Liver (tissue), 9 donors: ENCODE measurements around the gene ZNF506. TPM values are rescaled to one million over a fixed set of nuclear protein-coding genes. Genes with fewer than 3 reads are reported as not detected.
A peak's percentile ranks its signal among the peaks of the same experiment; 100 is the strongest.
"Not testable (repeated sequence)": the region's sequence is repeated elsewhere in the genome, so short reads cannot be mapped to it uniquely, and the experiment has no call there.

Source experiments
- DNase-seq: peaks from one replicate; pipeline ENCODE4 v3.0.0-alpha.2; 2017; ENCODE audit warnings: low spot score
- H3K27ac ChIP-seq, 2 donors: one replicate each; pipeline ENCODE4 v1.7.0; 2013; ENCODE audit warnings: inconsistent platforms in 2 of 2, low read length in 2 of 2, control low read depth in 1 of 2, low read depth in 1 of 2, mild to moderate bottlenecking in 1 of 2
- H3K27me3 ChIP-seq, 4 donors: one replicate each; pipeline versions ENCODE4 v1.6.1 to v1.7.0; 2013; ENCODE audit warnings: low read length in 3 of 4, inconsistent platforms in 1 of 4, mild to moderate bottlenecking in 1 of 4, moderate library complexity in 1 of 4; ENCODE audit not compliant: control insufficient read depth in 4 of 4, insufficient read depth in 4 of 4
- H3K36me3 ChIP-seq, 4 donors: one replicate each; pipeline versions ENCODE4 v1.6.1 to v1.7.0; 2013; ENCODE audit warnings: low read length in 3 of 4, mild to moderate bottlenecking in 3 of 4, low read depth in 1 of 4, moderate library complexity in 1 of 4; ENCODE audit not compliant: control insufficient read depth in 4 of 4, insufficient read depth in 3 of 4
- H3K4me1 ChIP-seq, 4 donors: one replicate each; pipeline versions ENCODE4 v1.6.1 to v1.7.0; 2013; ENCODE audit warnings: low read length in 3 of 4, mild to moderate bottlenecking in 3 of 4, moderate library complexity in 1 of 4; ENCODE audit not compliant: control insufficient read depth in 4 of 4, insufficient read depth in 4 of 4
- H3K4me3 ChIP-seq, 3 donors: one replicate each; pipeline versions ENCODE4 v1.6.1 to v1.7.0; 2013; ENCODE audit warnings: low read length in 3 of 3, control low read depth in 1 of 3, low read depth in 1 of 3, mild to moderate bottlenecking in 1 of 3
- H3K9ac ChIP-seq, 2 donors: one replicate each; pipeline ENCODE4 v1.7.0; 2013; ENCODE audit warnings: low read length in 2 of 2, mild to moderate bottlenecking in 2 of 2, moderate library complexity in 2 of 2, control low read depth in 1 of 2, low read depth in 1 of 2
- H3K9me3 ChIP-seq, 4 donors: one replicate each; pipeline versions ENCODE4 v1.6.1 to v1.7.0; 2013; ENCODE audit warnings: low read length in 3 of 4; ENCODE audit not compliant: control insufficient read depth in 4 of 4
- ATF3 ChIP-seq: IDR thresholded peaks from 2 replicates; pipeline ENCODE4 v1.6.1; 2016; ENCODE audit warnings: antibody characterized with exemption
- EGR1 ChIP-seq, 2 donors: IDR thresholded peaks; 2 replicates each; pipeline ENCODE4 v1.6.1; 2016 to 2018; ENCODE audit warnings: antibody characterized with exemption in 2 of 2, low read depth in 2 of 2
- FOXA2 ChIP-seq: IDR thresholded peaks from 2 replicates; pipeline ENCODE4 v1.6.1; 2016; ENCODE audit warnings: antibody characterized with exemption
- GABPA ChIP-seq, 2 donors: IDR thresholded peaks in 1 of 2; conservative IDR thresholded peaks in 1 of 2; 2 replicates each; pipeline ENCODE4 v1.6.1; 2016; ENCODE audit warnings: antibody characterized with exemption in 2 of 2, mild to moderate bottlenecking in 1 of 2, moderate library complexity in 1 of 2
- HNF4A ChIP-seq, 2 donors: conservative IDR thresholded peaks; 2 replicates each; pipeline ENCODE4 v1.6.1; 2016; ENCODE audit warnings: antibody characterized with exemption in 2 of 2, mild to moderate bottlenecking in 2 of 2
- HNF4G ChIP-seq: IDR thresholded peaks from 2 replicates; pipeline ENCODE4 v1.6.1; 2016; ENCODE audit warnings: antibody characterized with exemption
- JUND ChIP-seq, 2 donors: IDR thresholded peaks; 2 replicates each; pipeline ENCODE4 v1.6.1; 2016; ENCODE audit warnings: antibody characterized with exemption in 2 of 2
- NR2F2 ChIP-seq: IDR thresholded peaks from 2 replicates; pipeline ENCODE4 v1.6.1; 2016; ENCODE audit warnings: antibody characterized with exemption
- RAD21 ChIP-seq, 2 donors: IDR thresholded peaks; 2 replicates each; pipeline ENCODE4 v1.6.1; 2016; ENCODE audit warnings: antibody characterized with exemption in 2 of 2, mild to moderate bottlenecking in 2 of 2
- SP1 ChIP-seq: IDR thresholded peaks from 2 replicates; pipeline ENCODE4 v1.6.1; 2018; ENCODE audit warnings: antibody characterized with exemption, mild to moderate bottlenecking
- TAF1 ChIP-seq: conservative IDR thresholded peaks from 2 replicates; pipeline ENCODE4 v1.6.1; 2016; ENCODE audit warnings: antibody characterized with exemption, mild to moderate bottlenecking
- YY1 ChIP-seq: IDR thresholded peaks from 2 replicates; pipeline ENCODE4 v1.6.1; 2016; ENCODE audit warnings: antibody characterized with exemption, mild to moderate bottlenecking
- whole genome bisulfite sequencing: extraction: QIAGEN DNeasy Blood & Tissue Kit; methylation state at CpG from one replicate; pipeline ENCODE4 v1.1.7; 2013; 5-methylcytosine and 5-hydroxymethylcytosine counted together
- polyA plus RNA-seq, 2 donors: library from polyadenylated mRNA; stranded (reverse) in 1 of 2; unstranded in 1 of 2; fragments of 200-250 nt in 1 of 2; fragments of >200 nt in 1 of 2; fragmentation: Nextera tagmentation in 1 of 2; extraction: Ambion mirVana in 1 of 2; gene quantifications; one replicate each; pipeline versions ENCODE4 v1.2.1 to v1.2.3, GENCODE V29; 2013 to 2015
- total RNA-seq, 2 donors: library from RNA; depleted of rRNA; stranded (reverse); fragments of >200 nt; gene quantifications; one replicate each; pipeline ENCODE4 v1.2.3, GENCODE V29; 2014
- TF ChIP-seq, protein P1 (sequence below): IDR thresholded peaks from 2 replicates; pipeline ENCODE4 v1.6.1; 2016; ENCODE audit warnings: antibody characterized with exemption, mild to moderate bottlenecking
- donor health status: healthy.
- donor health status: healthy.
- donor health status: healthy.
- donor health status: healthy.
- donor health status: healthy.

The ZNF506 gene
- total RNA-seq (1 to 10 TPM; 5.0 to 8.5 TPM), polyA plus RNA-seq (1 to 10 TPM; 1.3 to 4.7 TPM)

GRCh38 chr19:19821366-19821951 is at the start of gene ZNF506:
TSS of gene ZNF506 (minus strand) at chr19:19821750. CDS start at chr19:19821603, 147 bp downstream.
- peak; percentile 94 for DNase-seq
- Histone ChIP-seq H3K27ac (peak within 1 kb of the TSS; percentile 90 to 95), H3K27me3 (no peaks in the 10 kb centered on the region), H3K9ac (peak within 1 kb of the TSS; percentile 58 to 68), H3K36me3 (peaks cover 0 to 4% (median 2%) of the 10 kb centered on the region in 4 donors), H3K9me3 (peaks cover 7 to 46% (median 17%) of the 10 kb centered on the region in 4 donors), H3K4me3 (peak within 1 kb of the TSS; percentile 55 to 94 (median 75)), H3K4me1 (no peaks in the 10 kb centered on the region)
- under 1% methylated on average over 28 of the region's 28 CpGs for WGBS
- no peak for TF ChIP-seq FOXA2
- TF ChIP-seq HNF4G: no peak
- TF ChIP-seq ATF3: no peak
- no peak for TF ChIP-seq RAD21 (IDR thresholded peaks at IDR 0.05)
- no peak for TF ChIP-seq EGR1 (IDR thresholded peaks at IDR 0.05; ENCODE audit: low read depth in 2 of 2)
- peak; percentile 77 to 89 for TF ChIP-seq GABPA (IDR thresholded peaks at IDR 0.05 in 1 of 2, conservative IDR thresholded peaks at IDR 0.05 in 1 of 2)
- peak; percentile 87 for TF ChIP-seq YY1
- peak; percentile 74 for TF ChIP-seq SP1
- TF ChIP-seq, protein P1, sequence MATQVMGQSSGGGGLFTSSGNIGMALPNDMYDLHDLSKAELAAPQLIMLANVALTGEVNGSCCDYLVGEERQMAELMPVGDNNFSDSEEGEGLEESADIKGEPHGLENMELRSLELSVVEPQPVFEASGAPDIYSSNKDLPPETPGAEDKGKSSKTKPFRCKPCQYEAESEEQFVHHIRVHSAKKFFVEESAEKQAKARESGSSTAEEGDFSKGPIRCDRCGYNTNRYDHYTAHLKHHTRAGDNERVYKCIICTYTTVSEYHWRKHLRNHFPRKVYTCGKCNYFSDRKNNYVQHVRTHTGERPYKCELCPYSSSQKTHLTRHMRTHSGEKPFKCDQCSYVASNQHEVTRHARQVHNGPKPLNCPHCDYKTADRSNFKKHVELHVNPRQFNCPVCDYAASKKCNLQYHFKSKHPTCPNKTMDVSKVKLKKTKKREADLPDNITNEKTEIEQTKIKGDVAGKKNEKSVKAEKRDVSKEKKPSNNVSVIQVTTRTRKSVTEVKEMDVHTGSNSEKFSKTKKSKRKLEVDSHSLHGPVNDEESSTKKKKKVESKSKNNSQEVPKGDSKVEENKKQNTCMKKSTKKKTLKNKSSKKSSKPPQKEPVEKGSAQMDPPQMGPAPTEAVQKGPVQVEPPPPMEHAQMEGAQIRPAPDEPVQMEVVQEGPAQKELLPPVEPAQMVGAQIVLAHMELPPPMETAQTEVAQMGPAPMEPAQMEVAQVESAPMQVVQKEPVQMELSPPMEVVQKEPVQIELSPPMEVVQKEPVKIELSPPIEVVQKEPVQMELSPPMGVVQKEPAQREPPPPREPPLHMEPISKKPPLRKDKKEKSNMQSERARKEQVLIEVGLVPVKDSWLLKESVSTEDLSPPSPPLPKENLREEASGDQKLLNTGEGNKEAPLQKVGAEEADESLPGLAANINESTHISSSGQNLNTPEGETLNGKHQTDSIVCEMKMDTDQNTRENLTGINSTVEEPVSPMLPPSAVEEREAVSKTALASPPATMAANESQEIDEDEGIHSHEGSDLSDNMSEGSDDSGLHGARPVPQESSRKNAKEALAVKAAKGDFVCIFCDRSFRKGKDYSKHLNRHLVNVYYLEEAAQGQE: peak; percentile 23
- no peak for TF ChIP-seq HNF4A (conservative IDR thresholded peaks at IDR 0.05)
- TF ChIP-seq TAF1: peak; percentile 85

DNA sequence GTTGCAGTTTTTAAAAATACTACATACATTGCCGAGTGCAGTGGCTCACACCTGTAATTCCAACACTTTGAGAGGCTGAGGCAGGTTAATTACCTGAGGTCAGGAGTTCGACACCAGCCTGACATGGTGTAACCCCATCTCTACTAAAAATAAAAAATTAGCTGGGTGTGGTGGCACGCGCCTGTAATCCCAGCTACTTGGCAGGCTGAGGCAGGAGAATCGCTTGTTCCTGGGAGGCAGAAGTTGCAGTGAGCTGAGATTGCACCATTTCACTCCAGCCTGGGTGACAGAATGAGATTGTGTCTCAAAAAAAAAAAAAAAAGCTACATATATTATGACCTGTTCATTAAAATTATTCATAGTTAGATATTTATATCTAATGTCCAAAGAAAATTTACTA is 48.5 kb upstream of the ZNF506 start:
- not testable (repeated sequence) for H3K27me3 ChIP-seq, H3K4me3 ChIP-seq, DNase-seq, H3K9ac ChIP-seq, H3K27ac ChIP-seq
- Histone ChIP-seq H3K4me1 (peaks cover 0 to 13% (median 6%) of the 10 kb centered on the region in 4 donors), H3K9me3 (peaks cover 11 to 32% (median 14%) of the 10 kb centered on the region in 4 donors), H3K36me3 (peaks cover 2 to 16% (median 8%) of the 10 kb centered on the region in 4 donors)
- WGBS: 98% methylated on average over 5 of the region's 5 CpGs

DNA sequence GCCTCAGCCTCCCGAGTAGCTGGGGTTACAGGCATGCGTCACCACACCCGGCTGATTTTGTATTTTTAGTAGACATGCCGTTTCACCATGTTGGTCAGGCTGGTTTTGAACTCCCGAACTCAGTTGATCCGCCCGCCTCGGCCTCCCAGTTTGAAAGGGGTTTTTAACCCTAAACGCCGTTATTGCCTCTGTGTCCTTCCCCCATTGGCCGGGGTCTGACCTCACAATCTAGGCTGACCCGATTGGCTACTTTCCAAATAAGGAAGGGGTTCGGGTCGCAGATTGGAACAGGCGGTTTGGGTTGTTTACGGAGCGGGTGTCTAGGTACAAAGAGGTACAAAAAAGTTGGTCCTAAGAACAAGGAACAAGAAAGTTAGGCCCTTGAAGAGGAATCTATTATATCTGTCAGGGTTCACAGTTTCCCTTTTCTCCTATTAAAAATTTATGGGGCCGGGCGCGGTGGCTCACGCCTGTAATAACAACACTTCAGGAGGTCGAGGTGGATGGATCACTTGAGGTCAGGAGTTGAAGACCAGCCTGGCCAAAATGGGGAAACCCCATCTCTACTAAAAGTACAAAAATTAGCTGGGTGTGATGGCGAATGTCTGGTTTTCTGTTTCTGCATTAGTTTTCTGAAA is 45.2 kb upstream of the ZNF506 start:
- WGBS: 8% methylated on average over 23 of the region's 23 CpGs
- peaks cover 0 to 13% (median 6%) of the 10 kb centered on the region in 4 donors for H3K4me1 ChIP-seq
- H3K4me3 ChIP-seq: peak overlapping the region; percentile 79 to 92 (median 91)
- H3K27me3 ChIP-seq: no peaks in the 10 kb centered on the region
- H3K27ac ChIP-seq: peak overlapping the region; percentile 82 to 92
- TF ChIP-seq HNF4A (conservative IDR thresholded peaks at IDR 0.05): no peak
- no peak for TF ChIP-seq EGR1 (IDR thresholded peaks at IDR 0.05; ENCODE audit: low read depth in 2 of 2)
- no peak for TF ChIP-seq JUND (IDR thresholded peaks at IDR 0.05)
- TF ChIP-seq HNF4G: no peak
- TF ChIP-seq GABPA (IDR thresholded peaks at IDR 0.05 in 1 of 2, conservative IDR thresholded peaks at IDR 0.05 in 1 of 2): no peak
- TF ChIP-seq NR2F2: peak; percentile 14
- no peak for TF ChIP-seq YY1
- peak overlapping the region; percentile 74 to 84 for H3K9ac ChIP-seq
- peak; percentile 35 for DNase-seq
- H3K36me3 ChIP-seq: peaks cover 0 to 6% (median under 1%) of the 10 kb centered on the region in 4 donors
- peaks cover 3 to 22% (median 9%) of the 10 kb centered on the region in 4 donors for H3K9me3 ChIP-seq
